PC-3 (cell line): ENCODE data around the gene FRMD4B. TPM values are rescaled to one million over a fixed set of nuclear protein-coding genes. Genes with fewer than 3 reads are reported as not detected.

Source experiments
- ATAC-seq: fragments of 200-7000 bp; cut with Tn5 transposase; 2 replicates; pipeline ENCODE4 v1.9.1; 2020; ENCODE audit warnings: mild to moderate bottlenecking, moderate library complexity
- BruUV-seq: library from RNA; stranded (reverse); fragments of 400-500 nt; replicated peaks from 2 replicates; lab custom pipeline; 2021; lab: Mats Ljungman, UMichigan
- CTCF ChIA-PET: fragments of 300-600 bp; sonication (Branson Sonifier 250); formaldehyde crosslinking; loops from one replicate; lab custom pipeline; 2022; ENCODE audit warnings: antibody characterized with exemption; lab: Charles Lee
- POLR2A ChIA-PET: fragments of 300-600 bp; sonication (Branson Sonifier 250); formaldehyde crosslinking; loops from one replicate; lab custom pipeline; 2022; ENCODE audit warnings: antibody characterized with exemption; ENCODE audit not compliant: unreplicated experiment; lab: Charles Lee
- DNase-seq: peaks from one replicate; pipeline ENCODE4 v3.0.0-alpha.2; 2015
- H2AFZ ChIP-seq: fragments of 300-600 bp; sonication (generic); 2 replicates; pipeline ENCODE4 v1.6.0; 2016; ENCODE audit warnings: antibody characterized with exemption, low read length
- H3F3A ChIP-seq: fragments of 300-600 bp; sonication (generic); one replicate; pipeline ENCODE4 v1.6.0; 2017; ENCODE audit warnings: antibody characterized with exemption, low read length, control low read depth, mild to moderate bottlenecking; ENCODE audit not compliant: unreplicated experiment
- H3K27ac ChIP-seq: fragments of 300-600 bp; sonication (generic); 2 replicates; pipeline ENCODE4 v1.5.1; 2016; ENCODE audit warnings: mild to moderate bottlenecking, low read length
- H3K27me3 ChIP-seq: fragments of 300-600 bp; sonication (generic); 2 replicates; pipeline ENCODE4 v1.6.1; 2016; ENCODE audit warnings: low read length, mixed read lengths
- H3K36me3 ChIP-seq: fragments of 300-600 bp; sonication (generic); 2 replicates; pipeline ENCODE4 v1.6.1; 2016; ENCODE audit warnings: low read depth, mixed run types, low read length, mixed read lengths
- H3K4me1 ChIP-seq: fragments of 300-600 bp; sonication (generic); 2 replicates; pipeline ENCODE4 v1.5.1; 2016; ENCODE audit warnings: low read length; ENCODE audit not compliant: insufficient read depth
- H3K4me2 ChIP-seq: fragments of 300-600 bp; sonication (generic); 2 replicates; pipeline ENCODE4 v1.6.0; 2016; ENCODE audit warnings: low read length
- H3K4me3 ChIP-seq: fragments of 300-600 bp; sonication (generic); 2 replicates; pipeline ENCODE4 v1.5.1; 2016; ENCODE audit warnings: mild to moderate bottlenecking, low read length, mixed read lengths
- H3K79me2 ChIP-seq: fragments of 300-600 bp; sonication (generic); 2 replicates; pipeline ENCODE4 v1.6.1; 2017; ENCODE audit warnings: low read length, mixed read lengths
- H3K9ac ChIP-seq: fragments of 300-600 bp; sonication (generic); 2 replicates; pipeline ENCODE4 v1.6.0; 2016; ENCODE audit warnings: mild to moderate bottlenecking, low read length
- H3K9me2 ChIP-seq: fragments of 300-600 bp; sonication (generic); replicated peaks from 2 replicates; pipeline ENCODE4 v1.6.1; 2016; ENCODE audit warnings: mixed run types, low read length, mixed read lengths
- H3K9me3 ChIP-seq: fragments of 300-600 bp; sonication (generic); 2 replicates; pipeline ENCODE4 v1.6.1; 2016; ENCODE audit warnings: low read length, mixed read lengths
- H4K20me1 ChIP-seq: fragments of 300-600 bp; sonication (generic); 2 replicates; pipeline ENCODE4 v1.6.1; 2016; ENCODE audit warnings: low read length, mixed read lengths
- CTCF ChIP-seq: fragments of 300-600 bp; sonication (generic); conservative IDR thresholded peaks from 2 replicates; pipeline ENCODE4 v1.5.1; 2017; ENCODE audit warnings: antibody characterized with exemption, low read depth, mild to moderate bottlenecking, low read length
- EZH2 ChIP-seq: fragments of 300-600 bp; sonication (generic); IDR thresholded peaks from one replicate; pipeline ENCODE4 v1.6.1; 2017; ENCODE audit warnings: antibody characterized with exemption, mild to moderate bottlenecking, low read length; ENCODE audit not compliant: unreplicated experiment
- EZH2phosphoT487 ChIP-seq: fragments of 300-600 bp; sonication (generic); IDR thresholded peaks from 2 replicates; pipeline ENCODE4 v1.6.1; 2018; ENCODE audit warnings: mild to moderate bottlenecking, antibody characterized with exemption, low read length, borderline replicate concordance
- intact Hi-C: fragments of 100-400 bp; cut with micrococcal nuclease; formaldehyde crosslinking; loops from 2 replicates; pipeline ENCODE4 v1.9.0; 2023
- total RNA-seq: library from RNA; depleted of rRNA; stranded (reverse); fragments of >200 nt; gene quantifications from 2 replicates; pipeline ENCODE4 v1.2.3, GENCODE V29; 2014

The FRMD4B gene
- total RNA-seq, 1 experiment from 2014 or later: 5.7 TPM

GRCh38 chr3:69252141-69252540 is 133.7 kb downstream of the FRMD4B start:
- no peaks in the 10 kb centered on the region for H3K79me2 ChIP-seq
- no peaks in the 10 kb centered on the region for H4K20me1 ChIP-seq
- H3K9me2 ChIP-seq: no peaks in the 10 kb centered on the region
- no peak overlapping the region for H3K9ac ChIP-seq
- H3K4me1 ChIP-seq: no peaks in the 10 kb centered on the region
- no peak for ATAC-seq
- no peak overlapping the region for H3K4me3 ChIP-seq
- H3K27ac ChIP-seq: no peak overlapping the region
- no peaks in the 10 kb centered on the region for H3K27me3 ChIP-seq
- H3K9me3 ChIP-seq: no peaks in the 10 kb centered on the region
- intact Hi-C loops: no loop called here
- TF ChIP-seq EZH2phosphoT487 (no peak), EZH2 (no peak), CTCF (no peak)
- no peak overlapping the region for H3K4me2 ChIP-seq
- ChIA-PET POLR2A (no interaction called here), CTCF (no interaction called here)
- no peak overlapping the region for H2AFZ ChIP-seq
- DNase-seq: no peak
- no TSS peak for BruUV-seq
- no peaks in the 10 kb centered on the region for H3F3A ChIP-seq
- H3K36me3 ChIP-seq: no peaks in the 10 kb centered on the region

GRCh38 chr3:69251078-69251805 is 134.6 kb downstream of the FRMD4B start:
- Histone ChIP-seq H3K79me2 (no peaks in the 10 kb centered on the region), H3K9ac (no peak overlapping the region), H3K36me3 (no peaks in the 10 kb centered on the region), H3K4me1 (no peaks in the 10 kb centered on the region), H3F3A (no peaks in the 10 kb centered on the region), H3K4me3 (no peak overlapping the region), H3K4me2 (no peak overlapping the region), H3K9me2 (no peaks in the 10 kb centered on the region), H3K27me3 (no peaks in the 10 kb centered on the region), H3K9me3 (no peaks in the 10 kb centered on the region), H3K27ac (no peak overlapping the region), H2AFZ (no peak overlapping the region), H4K20me1 (no peaks in the 10 kb centered on the region)
- intact Hi-C loops: no loop called here
- ChIA-PET CTCF (no interaction called here), POLR2A (no interaction called here)
- DNase-seq (no peak), ATAC-seq (no peak)
- no TSS peak for BruUV-seq
- no peak for TF ChIP-seq EZH2phosphoT487
- no peak for TF ChIP-seq CTCF
- TF ChIP-seq EZH2: no peak

DNA sequence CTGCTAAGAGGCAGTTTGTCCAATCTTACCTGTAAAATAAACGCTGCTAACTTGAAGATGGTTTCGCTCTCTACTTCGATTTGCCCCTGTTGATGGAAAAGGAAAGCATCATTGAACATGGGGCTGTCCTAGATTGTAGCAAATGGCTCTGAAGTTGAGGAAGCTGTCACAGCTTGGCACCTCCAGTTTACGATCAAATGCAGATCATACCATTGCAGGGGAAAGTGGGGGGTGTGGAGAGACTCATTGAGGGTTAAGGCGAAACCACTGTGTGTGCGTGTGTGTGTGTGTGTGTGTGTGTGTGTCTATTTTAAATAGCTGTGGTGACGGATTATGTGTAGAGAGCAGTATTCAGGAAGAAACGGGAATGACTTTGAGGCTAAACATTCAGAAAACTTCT is 135.9 kb downstream of the FRMD4B start:
- no peak overlapping the region for H3K9ac ChIP-seq
- H3K36me3 ChIP-seq: no peaks in the 10 kb centered on the region
- H2AFZ ChIP-seq: no peak overlapping the region
- BruUV-seq: no TSS peak
- H4K20me1 ChIP-seq: no peaks in the 10 kb centered on the region
- no peaks in the 10 kb centered on the region for H3K9me2 ChIP-seq
- no peaks in the 10 kb centered on the region for H3K4me1 ChIP-seq
- ChIA-PET CTCF (no interaction called here), POLR2A (no interaction called here)
- ATAC-seq: no peak
- no peak overlapping the region for H3K4me2 ChIP-seq
- H3K27me3 ChIP-seq: no peaks in the 10 kb centered on the region
- TF ChIP-seq EZH2phosphoT487 (no peak), CTCF (no peak), EZH2 (no peak)
- intact Hi-C loops: no loop called here
- no peaks in the 10 kb centered on the region for H3F3A ChIP-seq
- no peak for DNase-seq
- H3K9me3 ChIP-seq: no peaks in the 10 kb centered on the region
- no peaks in the 10 kb centered on the region for H3K79me2 ChIP-seq
- no peak overlapping the region for H3K27ac ChIP-seq
- no peak overlapping the region for H3K4me3 ChIP-seq
